ENCODE results near the gene SCAF1.

The SCAF1 gene

GRCh38 chr19:49597703-49597974 is 44.4 kb upstream of the SCAF1 start:
- H3K36me3 ChIP-seq (ENCODE audit: control insufficient read depth, low read depth, low read length) = peaks cover 64% of the 10 kb centered on the region
- H3K27me3 ChIP-seq (ENCODE audit: control insufficient read depth, insufficient read depth, low read length) = no peaks in the 10 kb centered on the region
- peaks cover 7% of the 10 kb centered on the region for H3K4me1 ChIP-seq (ENCODE audit: control insufficient read depth, low read depth, low read length)
- H3K9ac ChIP-seq (ENCODE audit: low read length) = no peak overlapping the region
- no peak overlapping the region for H3K27ac ChIP-seq (ENCODE audit: low read length)
- H3K4me3 ChIP-seq (ENCODE audit: low read length) = no peak overlapping the region
- no peaks in the 10 kb centered on the region for H3K9me3 ChIP-seq (ENCODE audit: control insufficient read depth, low read depth, low read length)

- Histone ChIP-seq H3K36me3 (ENCODE audit: control insufficient read depth, low read depth, low read length) (peaks cover 70% of the 10 kb centered on the region), H3K4me3 (ENCODE audit: low read length) (no peak overlapping the region), H3K4me1 (ENCODE audit: control insufficient read depth, low read depth, low read length) (no peaks in the 10 kb centered on the region), H3K27me3 (ENCODE audit: control insufficient read depth, insufficient read depth, low read length) (no peaks in the 10 kb centered on the region), H3K9ac (ENCODE audit: low read length) (no peak overlapping the region), H3K27ac (ENCODE audit: low read length) (no peak overlapping the region), H3K9me3 (ENCODE audit: control insufficient read depth, low read depth, low read length) (no peaks in the 10 kb centered on the region)
These were observed 42.4 kb upstream of the SCAF1 start for GRCh38 chr19:49599378-49600295.

GRCh38 chr19:49601482-49602038 is 40.4 kb upstream of the SCAF1 start:
- no peaks in the 10 kb centered on the region for H3K9me3 ChIP-seq (ENCODE audit: control insufficient read depth, low read depth, low read length)
- no peak overlapping the region for H3K27ac ChIP-seq (ENCODE audit: low read length)
- peaks cover 68% of the 10 kb centered on the region for H3K36me3 ChIP-seq (ENCODE audit: control insufficient read depth, low read depth, low read length)
- H3K9ac ChIP-seq (ENCODE audit: low read length) = no peak overlapping the region
- H3K27me3 ChIP-seq (ENCODE audit: control insufficient read depth, insufficient read depth, low read length) = no peaks in the 10 kb centered on the region
- no peak overlapping the region for H3K4me3 ChIP-seq (ENCODE audit: low read length)
- H3K4me1 ChIP-seq (ENCODE audit: control insufficient read depth, low read depth, low read length) = no peaks in the 10 kb centered on the region

DNA sequence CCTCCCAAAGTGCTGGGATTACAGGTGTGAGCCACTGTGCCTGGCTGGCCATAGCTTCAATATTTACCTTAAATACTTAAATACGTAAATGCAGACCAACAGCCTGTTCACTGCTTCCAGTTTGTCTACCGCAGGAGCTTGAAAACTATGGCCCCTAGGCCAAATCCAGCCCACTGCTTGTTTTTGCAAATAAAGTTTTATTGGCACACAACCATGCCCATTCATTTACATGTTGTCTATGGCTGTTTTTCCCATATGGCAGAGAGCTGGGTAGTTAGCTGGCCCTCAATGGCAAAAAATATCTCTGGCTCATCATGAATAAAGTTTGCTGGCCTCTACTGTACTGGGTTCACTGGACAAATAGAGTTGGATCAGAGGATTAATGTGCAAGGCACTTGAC is 39.2 kb upstream of the SCAF1 start:
- no peaks in the 10 kb centered on the region for H3K4me1 ChIP-seq (ENCODE audit: control insufficient read depth, low read depth, low read length)
- H3K27me3 ChIP-seq (ENCODE audit: control insufficient read depth, insufficient read depth, low read length) = no peaks in the 10 kb centered on the region
- H3K9ac ChIP-seq (ENCODE audit: low read length) = no peak overlapping the region
- no peak overlapping the region for H3K4me3 ChIP-seq (ENCODE audit: low read length)
- no peak overlapping the region for H3K27ac ChIP-seq (ENCODE audit: low read length)
- peaks cover 76% of the 10 kb centered on the region for H3K36me3 ChIP-seq (ENCODE audit: control insufficient read depth, low read depth, low read length)
- H3K9me3 ChIP-seq (ENCODE audit: control insufficient read depth, low read depth, low read length) = no peaks in the 10 kb centered on the region

DNA sequence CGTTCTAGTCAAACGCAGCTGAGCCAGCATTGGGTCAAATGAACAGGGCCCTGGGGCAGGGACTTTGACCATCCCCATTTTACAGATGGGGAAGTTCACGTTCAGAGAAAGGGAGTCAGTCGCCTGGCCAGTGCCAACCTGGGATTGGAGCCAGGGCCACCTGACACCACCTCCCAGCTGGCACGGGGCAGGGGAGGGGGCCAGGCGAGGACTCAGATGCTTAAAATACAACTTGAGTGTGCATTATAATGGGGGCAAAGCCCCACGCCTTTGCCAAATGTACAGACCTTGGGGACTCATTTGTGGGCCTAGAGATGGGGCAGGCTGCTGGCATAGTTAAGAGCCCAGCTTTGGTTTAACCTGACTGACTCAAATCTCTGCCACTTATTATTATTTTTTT is 36.4 kb upstream of the SCAF1 start:
- Histone ChIP-seq H3K9ac (ENCODE audit: low read length) (no peak overlapping the region), H3K9me3 (ENCODE audit: control insufficient read depth, low read depth, low read length) (no peaks in the 10 kb centered on the region), H3K4me3 (ENCODE audit: low read length) (no peak overlapping the region), H3K4me1 (ENCODE audit: control insufficient read depth, low read depth, low read length) (no peaks in the 10 kb centered on the region), H3K27me3 (ENCODE audit: control insufficient read depth, insufficient read depth, low read length) (no peaks in the 10 kb centered on the region), H3K36me3 (ENCODE audit: control insufficient read depth, low read depth, low read length) (peaks cover 75% of the 10 kb centered on the region), H3K27ac (ENCODE audit: low read length) (no peak overlapping the region)

- Histone ChIP-seq H3K9ac (ENCODE audit: low read length) (no peak overlapping the region), H3K9me3 (ENCODE audit: control insufficient read depth, low read depth, low read length) (no peaks in the 10 kb centered on the region), H3K36me3 (ENCODE audit: control insufficient read depth, low read depth, low read length) (peaks cover 55% of the 10 kb centered on the region), H3K4me1 (ENCODE audit: control insufficient read depth, low read depth, low read length) (no peaks in the 10 kb centered on the region), H3K27ac (ENCODE audit: low read length) (no peak overlapping the region), H3K4me3 (ENCODE audit: low read length) (no peak overlapping the region), H3K27me3 (ENCODE audit: control insufficient read depth, insufficient read depth, low read length) (no peaks in the 10 kb centered on the region)
These were observed 32.4 kb upstream of the SCAF1 start for GRCh38 chr19:49609499-49610092.

DNA sequence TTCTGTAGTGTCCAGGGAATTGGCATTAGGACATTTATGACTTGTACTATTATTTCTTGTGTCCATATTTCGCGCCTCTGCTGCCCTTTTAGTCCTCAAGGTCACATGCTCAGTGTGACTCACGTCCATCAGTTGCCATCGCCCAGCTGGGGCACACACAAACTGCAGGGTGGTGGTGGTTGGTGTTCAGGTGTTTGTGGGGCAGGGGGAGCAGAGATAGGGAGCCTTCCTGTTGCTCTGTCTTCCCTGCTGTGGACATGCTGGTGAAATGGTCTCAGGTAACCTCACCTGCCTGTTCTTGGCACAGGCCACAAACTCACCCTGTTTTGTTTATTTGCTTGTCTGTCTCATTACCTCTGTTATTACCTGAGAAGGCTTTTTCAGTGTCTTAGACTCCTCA is 28.6 kb upstream of the SCAF1 start:
- peaks cover 58% of the 10 kb centered on the region for H3K36me3 ChIP-seq (ENCODE audit: control insufficient read depth, low read depth, low read length)
- no peaks in the 10 kb centered on the region for H3K27me3 ChIP-seq (ENCODE audit: control insufficient read depth, insufficient read depth, low read length)
- H3K4me3 ChIP-seq (ENCODE audit: low read length) = no peak overlapping the region
- no peaks in the 10 kb centered on the region for H3K4me1 ChIP-seq (ENCODE audit: control insufficient read depth, low read depth, low read length)
- H3K9me3 ChIP-seq (ENCODE audit: control insufficient read depth, low read depth, low read length) = no peaks in the 10 kb centered on the region
- H3K9ac ChIP-seq (ENCODE audit: low read length) = no peak overlapping the region
- H3K27ac ChIP-seq (ENCODE audit: low read length) = no peak overlapping the region

GRCh38 chr19:49614096-49614833 is 27.7 kb upstream of the SCAF1 start:
- Histone ChIP-seq H3K36me3 (ENCODE audit: control insufficient read depth, low read depth, low read length) (peaks cover 50% of the 10 kb centered on the region), H3K9ac (ENCODE audit: low read length) (no peak overlapping the region), H3K27ac (ENCODE audit: low read length) (no peak overlapping the region)

DNA sequence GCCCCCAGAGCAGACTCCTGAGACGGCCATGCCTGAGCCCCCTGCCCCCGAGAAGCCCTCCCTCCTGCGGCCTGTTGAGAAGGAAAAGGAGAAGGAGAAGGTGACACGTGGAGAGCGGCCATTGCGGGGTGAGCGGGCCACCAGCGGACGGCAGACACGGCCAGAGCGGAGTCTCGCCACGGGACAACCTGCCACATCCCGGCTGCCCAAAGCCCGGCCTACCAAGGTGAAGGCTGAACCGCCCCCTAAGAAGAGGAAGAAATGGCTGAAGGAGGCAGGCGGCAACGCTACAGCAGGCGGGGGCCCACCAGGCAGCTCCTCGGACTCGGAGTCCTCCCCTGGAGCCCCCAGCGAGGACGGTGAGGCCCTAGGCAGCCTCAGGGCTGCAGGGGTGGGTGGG is 26.1 kb upstream of the SCAF1 start:
- Histone ChIP-seq H3K4me3 (ENCODE audit: low read length) (no peak overlapping the region), H3K36me3 (ENCODE audit: control insufficient read depth, low read depth, low read length) (peaks cover 46% of the 10 kb centered on the region), H3K27ac (ENCODE audit: low read length) (no peak overlapping the region), H3K9ac (ENCODE audit: low read length) (no peak overlapping the region), H3K4me1 (ENCODE audit: control insufficient read depth, low read depth, low read length) (no peaks in the 10 kb centered on the region), H3K27me3 (ENCODE audit: control insufficient read depth, insufficient read depth, low read length) (no peaks in the 10 kb centered on the region), H3K9me3 (ENCODE audit: control insufficient read depth, low read depth, low read length) (no peaks in the 10 kb centered on the region)

More at GRCh38 chr19:49614096-49614833, 27.7 kb upstream of the SCAF1 start:
- Histone ChIP-seq H3K4me1 (ENCODE audit: control insufficient read depth, low read depth, low read length) (no peaks in the 10 kb centered on the region), H3K4me3 (ENCODE audit: low read length) (no peak overlapping the region), H3K27me3 (ENCODE audit: control insufficient read depth, insufficient read depth, low read length) (no peaks in the 10 kb centered on the region), H3K9me3 (ENCODE audit: control insufficient read depth, low read depth, low read length) (no peaks in the 10 kb centered on the region)

DNA sequence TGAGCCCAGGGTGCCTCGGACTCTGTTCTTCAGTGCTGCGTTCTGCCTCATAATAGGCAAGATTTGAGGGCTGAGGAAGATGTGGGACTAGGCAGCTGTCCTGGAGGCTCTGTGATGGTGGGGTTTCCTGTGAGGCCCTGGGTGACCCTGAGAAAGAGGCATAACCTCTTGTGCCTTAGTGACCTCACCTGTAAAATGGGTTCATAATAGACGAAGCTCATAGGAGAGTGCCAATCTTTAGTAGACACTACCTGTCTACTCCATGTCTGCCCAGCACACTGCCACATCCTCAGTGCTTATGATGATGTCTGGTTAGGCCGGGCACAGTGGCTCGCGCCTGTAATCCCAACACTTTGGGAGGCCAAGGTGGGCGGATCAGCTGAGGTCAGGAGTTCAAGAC is 25.5 kb upstream of the SCAF1 start:
- Histone ChIP-seq H3K27me3 (ENCODE audit: control insufficient read depth, insufficient read depth, low read length) (no peaks in the 10 kb centered on the region), H3K9ac (ENCODE audit: low read length) (no peak overlapping the region), H3K27ac (ENCODE audit: low read length) (no peak overlapping the region), H3K4me3 (ENCODE audit: low read length) (no peak overlapping the region), H3K9me3 (ENCODE audit: control insufficient read depth, low read depth, low read length) (no peaks in the 10 kb centered on the region), H3K36me3 (ENCODE audit: control insufficient read depth, low read depth, low read length) (peaks cover 48% of the 10 kb centered on the region), H3K4me1 (ENCODE audit: control insufficient read depth, low read depth, low read length) (no peaks in the 10 kb centered on the region)

GRCh38 chr19:49616945-49617344 is 25.1 kb upstream of the SCAF1 start:
- Histone ChIP-seq H3K9me3 (ENCODE audit: control insufficient read depth, low read depth, low read length) (no peaks in the 10 kb centered on the region), H3K9ac (ENCODE audit: low read length) (no peak overlapping the region), H3K4me3 (ENCODE audit: low read length) (no peak overlapping the region), H3K27me3 (ENCODE audit: control insufficient read depth, insufficient read depth, low read length) (no peaks in the 10 kb centered on the region), H3K4me1 (ENCODE audit: control insufficient read depth, low read depth, low read length) (no peaks in the 10 kb centered on the region), H3K27ac (ENCODE audit: low read length) (no peak overlapping the region), H3K36me3 (ENCODE audit: control insufficient read depth, low read depth, low read length) (peaks cover 52% of the 10 kb centered on the region)
